Coronary artery (tissue), 2 donors: ENCODE measurements around the gene TMCO4.
"Not testable (repeated sequence)": the region's sequence is repeated elsewhere in the genome, so short reads cannot be mapped to it uniquely, and the experiment has no call there.

Experiments
- DNase-seq: peaks from one replicate; pipeline ENCODE4 v3.0.0-alpha.2; 2017; ENCODE audit warnings: low spot score
- H3K27ac ChIP-seq, 2 donors: fragments of 200-600 bp; sonication (generic); one replicate each; pipeline ENCODE4 v1.5.1; 2016 to 2019
- H3K4me3 ChIP-seq: fragments of 200-600 bp; sonication (generic); 2 replicates; pipeline ENCODE4 v1.5.1; 2016; ENCODE audit warnings: mild to moderate bottlenecking, moderate library complexity
- TF ChIP-seq, protein P1 (sequence below): fragments of 200-600 bp; sonication (generic); IDR thresholded peaks from one replicate; pipeline ENCODE4 v1.5.1; 2019; ENCODE audit warnings: antibody characterized with exemption

Gene TMCO4

DNA sequence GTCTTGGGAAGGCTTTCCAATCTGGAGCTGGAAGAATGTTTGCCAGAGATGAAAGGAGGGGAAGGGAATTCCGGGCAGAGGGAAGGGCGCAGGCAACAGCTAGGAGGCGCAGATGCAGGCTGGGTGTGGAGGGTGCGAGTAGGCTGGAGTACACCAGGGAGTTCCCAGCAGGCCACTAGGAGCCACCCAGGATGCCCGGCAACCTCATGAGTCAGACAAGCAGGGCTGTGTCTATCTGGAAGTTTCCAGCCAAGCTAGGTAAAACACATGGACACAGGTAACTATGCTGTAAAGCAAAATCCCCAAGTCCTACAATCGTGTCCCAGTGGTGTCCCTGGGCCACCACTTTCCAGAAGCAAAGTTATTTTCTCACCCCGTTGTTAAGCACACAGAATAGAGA lies 156.6 kb downstream of the TMCO4 start:
- DNase-seq: peak; percentile 75
- H3K27ac ChIP-seq: peak overlapping the region; percentile 72 to 90
- TF ChIP-seq, protein P1, sequence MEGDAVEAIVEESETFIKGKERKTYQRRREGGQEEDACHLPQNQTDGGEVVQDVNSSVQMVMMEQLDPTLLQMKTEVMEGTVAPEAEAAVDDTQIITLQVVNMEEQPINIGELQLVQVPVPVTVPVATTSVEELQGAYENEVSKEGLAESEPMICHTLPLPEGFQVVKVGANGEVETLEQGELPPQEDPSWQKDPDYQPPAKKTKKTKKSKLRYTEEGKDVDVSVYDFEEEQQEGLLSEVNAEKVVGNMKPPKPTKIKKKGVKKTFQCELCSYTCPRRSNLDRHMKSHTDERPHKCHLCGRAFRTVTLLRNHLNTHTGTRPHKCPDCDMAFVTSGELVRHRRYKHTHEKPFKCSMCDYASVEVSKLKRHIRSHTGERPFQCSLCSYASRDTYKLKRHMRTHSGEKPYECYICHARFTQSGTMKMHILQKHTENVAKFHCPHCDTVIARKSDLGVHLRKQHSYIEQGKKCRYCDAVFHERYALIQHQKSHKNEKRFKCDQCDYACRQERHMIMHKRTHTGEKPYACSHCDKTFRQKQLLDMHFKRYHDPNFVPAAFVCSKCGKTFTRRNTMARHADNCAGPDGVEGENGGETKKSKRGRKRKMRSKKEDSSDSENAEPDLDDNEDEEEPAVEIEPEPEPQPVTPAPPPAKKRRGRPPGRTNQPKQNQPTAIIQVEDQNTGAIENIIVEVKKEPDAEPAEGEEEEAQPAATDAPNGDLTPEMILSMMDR: no peak
- H3K4me3 ChIP-seq: peak overlapping the region; percentile 94

DNA sequence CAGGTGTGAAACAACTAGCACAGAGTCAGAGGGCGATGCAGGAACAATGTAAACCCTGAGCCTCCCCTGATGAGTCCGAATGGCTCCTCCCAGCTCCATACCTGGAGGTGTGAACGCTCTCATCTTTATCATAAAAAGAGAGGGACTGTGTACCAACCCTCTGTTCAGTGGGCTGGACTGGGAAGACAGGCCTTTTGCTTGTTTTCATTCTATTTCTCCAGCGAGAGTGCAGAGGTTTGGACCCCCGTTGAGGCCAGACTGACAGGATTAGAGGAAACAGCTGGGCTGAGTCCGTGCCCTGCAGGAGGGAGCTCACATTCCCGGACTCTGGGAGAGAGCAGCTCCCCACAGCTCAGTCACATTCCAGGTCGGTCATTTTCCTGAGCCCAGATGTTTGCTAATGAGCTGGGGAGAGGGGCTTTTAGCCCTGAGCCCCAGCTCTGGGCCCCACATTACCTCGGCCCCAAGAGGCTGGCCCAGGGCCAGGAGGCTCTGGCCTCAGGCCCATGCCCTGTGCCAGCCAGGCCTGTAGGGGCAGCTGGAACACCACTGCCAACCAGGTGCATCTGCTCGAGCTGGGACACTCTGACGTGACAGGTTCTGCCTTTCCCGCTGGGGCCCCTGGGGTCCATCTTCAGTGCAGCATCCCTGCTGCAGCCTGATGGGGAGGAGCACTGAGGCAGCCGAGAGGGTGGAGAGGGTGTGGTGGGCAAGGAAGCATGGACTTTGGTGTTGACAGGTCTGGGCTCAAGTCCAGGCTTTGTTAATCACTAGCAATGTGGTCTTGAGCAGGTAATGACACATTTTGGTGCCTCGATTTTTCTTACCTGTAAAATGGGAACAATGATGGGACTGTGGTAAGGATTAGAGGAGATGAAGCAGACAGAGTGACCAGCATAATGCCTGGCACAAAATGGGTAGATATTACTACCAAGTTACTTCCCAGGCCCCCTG lies 159.1 kb downstream of the TMCO4 start:
- H3K4me3 ChIP-seq: no peak overlapping the region
- H3K27ac ChIP-seq: no peak overlapping the region
- TF ChIP-seq, protein P1: no peak
- DNase-seq: peak; percentile 65

DNA sequence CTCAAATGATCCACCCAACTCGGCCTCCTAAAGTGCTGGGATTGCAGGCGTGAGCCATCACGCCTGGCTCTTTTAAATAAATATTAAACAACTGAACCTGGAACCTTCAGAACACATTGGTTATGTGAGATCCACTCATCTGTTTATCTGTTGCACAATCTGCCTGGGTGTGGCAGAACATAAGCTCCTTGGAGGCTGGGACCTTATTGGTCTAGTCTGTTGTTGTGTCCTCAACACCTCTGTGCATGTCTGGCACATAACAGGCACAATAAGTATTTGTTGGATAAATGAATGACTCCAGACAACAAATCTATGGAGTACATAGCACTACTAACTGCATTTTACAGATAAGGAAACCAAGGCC lies 159.7 kb downstream of the TMCO4 start:
- TF ChIP-seq, protein P1: no peak
- no peak overlapping the region for H3K27ac ChIP-seq
- peak; percentile 21 for DNase-seq

GRCh38 chr1:19639228-19639627 lies 160.5 kb downstream of the TMCO4 start:
- DNase-seq, H3K4me3 ChIP-seq, H3K27ac ChIP-seq: not testable (repeated sequence)

More for the DNA sequence above, 159.7 kb downstream of the TMCO4 start:
- H3K4me3 ChIP-seq: no peak overlapping the region

GRCh38 chr1:19637606-19638005 lies 162.1 kb downstream of the TMCO4 start:
- Histone ChIP-seq H3K4me3 (no peak overlapping the region), H3K27ac (no peak overlapping the region)
- peak; percentile 47 for DNase-seq
- TF ChIP-seq, protein P1: no peak

GRCh38 chr1:19636749-19637148 lies 163.0 kb downstream of the TMCO4 start:
- peak; percentile 11 for DNase-seq
- H3K4me3 ChIP-seq, H3K27ac ChIP-seq: not testable (repeated sequence)

- peak; percentile 66 for DNase-seq
- Histone ChIP-seq H3K27ac (no peak overlapping the region), H3K4me3 (no peak overlapping the region)
- TF ChIP-seq, protein P1: no peak
These were observed 163.7 kb downstream of the TMCO4 start for GRCh38 chr1:19636065-19636464.

- Histone ChIP-seq H3K4me3 (no peak overlapping the region), H3K27ac (no peak overlapping the region)
- peak; percentile 77 for DNase-seq
- TF ChIP-seq, protein P1: no peak
These were observed 164.1 kb downstream of the TMCO4 start for GRCh38 chr1:19635646-19636045.

DNA sequence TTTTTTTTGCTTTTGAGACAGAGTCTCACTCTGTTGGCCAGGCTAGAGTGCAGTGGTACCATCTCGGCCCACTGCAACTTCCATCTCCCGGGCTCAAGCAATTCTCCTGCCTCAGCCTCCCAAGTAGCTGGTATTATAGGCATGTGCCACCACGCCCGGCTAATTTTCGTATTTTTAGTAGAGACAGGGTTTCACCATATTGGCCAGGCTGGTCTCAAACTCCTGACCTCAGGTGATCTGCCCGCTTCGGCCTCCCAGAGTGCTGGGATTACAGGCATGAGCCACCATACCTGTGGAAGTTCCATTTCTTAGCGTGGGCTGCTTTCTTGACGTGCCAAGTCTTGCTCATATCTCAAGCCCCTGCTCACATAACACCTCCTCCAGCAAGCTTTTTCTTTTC lies 164.7 kb downstream of the TMCO4 start:
- H3K27ac ChIP-seq, H3K4me3 ChIP-seq: not testable (repeated sequence)
- DNase-seq: peak; percentile 17
